Measurements from ENCODE around the gene CD7.

Gene CD7

DNA sequence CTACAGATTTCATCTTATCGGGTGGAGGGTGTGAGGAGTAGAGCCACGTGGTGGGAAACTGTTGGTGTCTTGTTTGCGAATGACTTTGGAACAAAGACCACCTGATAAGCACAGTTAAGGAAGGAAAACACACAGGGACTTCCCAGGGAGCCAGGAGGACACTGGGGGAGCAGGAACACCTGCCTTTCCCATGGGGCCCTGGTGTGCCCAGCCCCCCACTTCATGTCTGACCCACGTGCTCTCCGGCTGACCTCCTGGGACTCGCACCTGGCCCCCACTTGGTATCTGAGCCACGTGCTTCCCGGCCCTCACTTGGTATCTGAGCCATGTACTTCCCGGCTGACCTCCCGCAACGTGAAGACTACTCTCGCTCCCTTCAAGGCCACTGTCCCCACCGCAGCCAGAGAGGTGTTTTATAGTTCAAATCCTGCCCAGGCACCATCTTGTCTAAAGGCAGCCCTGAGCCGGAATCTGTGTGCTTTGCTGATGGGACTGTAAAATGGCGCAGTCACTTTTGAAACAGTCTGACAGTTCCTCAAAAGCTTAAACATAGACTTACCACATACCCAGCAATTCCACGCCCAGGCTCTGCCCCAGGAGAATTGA lies 38.5 kb downstream of the CD7 start:
- H3K4me1 ChIP-seq (ENCODE audit: insufficient read depth, low read length): peaks cover 12% of the 10 kb centered on the region
- H3K9ac ChIP-seq (ENCODE audit: low read depth, low read length): no peak overlapping the region
- no peaks in the 10 kb centered on the region for H3K9me3 ChIP-seq (ENCODE audit: control insufficient read depth, insufficient read depth, low read length)
- no peaks in the 10 kb centered on the region for H3K36me3 ChIP-seq (ENCODE audit: insufficient read depth, low read length)

DNA sequence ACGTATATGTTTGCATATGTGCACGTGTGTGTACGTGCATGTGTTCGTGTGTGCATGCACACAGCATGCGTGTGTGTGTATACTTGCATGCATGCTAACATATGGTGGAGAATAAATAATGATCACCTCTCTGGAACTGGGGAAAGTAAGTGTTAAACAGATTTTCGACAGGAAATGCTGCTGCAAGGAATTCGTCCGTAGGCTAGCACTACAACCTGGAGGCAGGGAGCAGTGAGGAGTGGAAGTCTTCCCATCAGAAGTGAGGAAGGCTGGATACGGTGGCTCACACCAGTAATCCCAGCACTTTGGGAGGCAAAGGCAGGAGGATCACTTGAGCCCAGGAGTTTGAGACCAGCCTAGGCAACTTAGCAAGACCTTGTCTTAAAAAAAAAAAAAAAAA lies 39.1 kb downstream of the CD7 start:
- peaks cover 14% of the 10 kb centered on the region for H3K4me1 ChIP-seq (ENCODE audit: insufficient read depth, low read length)
- no peaks in the 10 kb centered on the region for H3K9me3 ChIP-seq (ENCODE audit: control insufficient read depth, insufficient read depth, low read length)
- H3K9ac ChIP-seq (ENCODE audit: low read depth, low read length): no peak overlapping the region
- H3K36me3 ChIP-seq (ENCODE audit: insufficient read depth, low read length): no peaks in the 10 kb centered on the region

DNA sequence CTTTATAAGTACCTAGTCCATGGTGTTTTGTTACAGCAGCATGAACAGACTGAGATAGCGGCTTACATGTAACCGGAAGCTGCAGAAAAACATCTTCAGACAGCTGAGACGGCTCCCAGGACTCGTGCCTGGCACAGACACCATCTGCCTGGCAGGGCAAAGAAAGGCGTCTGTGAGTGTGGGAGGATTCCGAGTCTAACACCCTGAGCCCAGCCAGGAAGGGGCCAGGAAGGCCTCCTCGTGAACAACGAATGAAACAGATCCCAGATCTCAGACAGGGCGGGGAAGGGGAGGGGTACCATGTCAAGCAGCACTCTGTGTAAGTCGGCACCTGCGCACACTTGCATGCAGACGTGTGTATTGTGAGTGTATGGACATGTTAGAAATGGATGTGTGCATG lies 39.6 kb downstream of the CD7 start:
- no peaks in the 10 kb centered on the region for H3K36me3 ChIP-seq (ENCODE audit: insufficient read depth, low read length)
- peaks cover 14% of the 10 kb centered on the region for H3K4me1 ChIP-seq (ENCODE audit: insufficient read depth, low read length)
- H3K9ac ChIP-seq (ENCODE audit: low read depth, low read length): no peak overlapping the region
- H3K9me3 ChIP-seq (ENCODE audit: control insufficient read depth, insufficient read depth, low read length): no peaks in the 10 kb centered on the region

DNA sequence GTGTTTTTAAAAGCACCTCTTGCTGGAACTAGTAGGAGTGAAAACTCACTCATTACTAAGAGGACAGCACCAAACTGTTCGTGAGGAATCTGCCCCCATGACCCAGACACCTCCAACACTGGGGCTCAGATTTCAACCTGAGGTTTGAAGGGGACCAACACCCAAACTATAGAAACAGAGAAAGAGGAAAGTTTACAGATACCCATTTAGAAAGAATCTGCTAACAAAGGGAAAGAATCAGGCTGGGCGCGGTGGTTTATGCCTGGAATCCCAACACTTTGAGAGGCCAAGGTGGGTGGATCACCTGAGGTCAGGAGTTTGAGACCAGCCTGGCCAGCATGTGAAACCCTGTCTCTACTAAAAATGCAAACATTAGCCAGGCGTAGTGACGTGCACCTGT lies 40.5 kb downstream of the CD7 start:
- H3K4me1 ChIP-seq (ENCODE audit: insufficient read depth, low read length): peaks cover 17% of the 10 kb centered on the region
- no peaks in the 10 kb centered on the region for H3K9me3 ChIP-seq (ENCODE audit: control insufficient read depth, insufficient read depth, low read length)
- H3K36me3 ChIP-seq (ENCODE audit: insufficient read depth, low read length): no peaks in the 10 kb centered on the region
- no peak overlapping the region for H3K9ac ChIP-seq (ENCODE audit: low read depth, low read length)

DNA sequence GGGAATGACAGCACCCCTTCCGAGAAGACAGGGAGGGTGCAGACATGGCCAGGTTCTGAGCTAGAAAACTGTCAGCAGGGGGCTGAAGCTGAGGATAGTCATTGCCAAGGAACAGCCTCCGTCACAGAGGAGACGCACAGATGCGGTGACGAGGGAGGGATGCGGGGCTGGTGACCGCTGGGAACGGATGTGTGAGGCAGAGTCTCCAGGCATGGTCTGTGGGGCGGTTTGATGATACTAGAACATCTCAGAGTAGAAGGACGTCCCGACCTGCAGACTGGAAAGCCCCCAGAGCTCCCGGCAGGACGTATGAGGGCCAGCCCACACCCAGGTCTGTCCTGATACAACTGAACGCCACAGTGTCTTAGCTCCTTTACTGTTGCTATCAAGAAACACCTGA lies 42.1 kb downstream of the CD7 start:
- peaks cover 7% of the 10 kb centered on the region; the same call in 1 of the 2 replicates for H3K36me3 ChIP-seq (ENCODE audit: insufficient read depth, low read length)
- no peak overlapping the region for H3K9ac ChIP-seq (ENCODE audit: low read depth, low read length)
- H3K4me1 ChIP-seq (ENCODE audit: insufficient read depth, low read length): peaks cover 21% of the 10 kb centered on the region
- no peaks in the 10 kb centered on the region for H3K9me3 ChIP-seq (ENCODE audit: control insufficient read depth, insufficient read depth, low read length)

DNA sequence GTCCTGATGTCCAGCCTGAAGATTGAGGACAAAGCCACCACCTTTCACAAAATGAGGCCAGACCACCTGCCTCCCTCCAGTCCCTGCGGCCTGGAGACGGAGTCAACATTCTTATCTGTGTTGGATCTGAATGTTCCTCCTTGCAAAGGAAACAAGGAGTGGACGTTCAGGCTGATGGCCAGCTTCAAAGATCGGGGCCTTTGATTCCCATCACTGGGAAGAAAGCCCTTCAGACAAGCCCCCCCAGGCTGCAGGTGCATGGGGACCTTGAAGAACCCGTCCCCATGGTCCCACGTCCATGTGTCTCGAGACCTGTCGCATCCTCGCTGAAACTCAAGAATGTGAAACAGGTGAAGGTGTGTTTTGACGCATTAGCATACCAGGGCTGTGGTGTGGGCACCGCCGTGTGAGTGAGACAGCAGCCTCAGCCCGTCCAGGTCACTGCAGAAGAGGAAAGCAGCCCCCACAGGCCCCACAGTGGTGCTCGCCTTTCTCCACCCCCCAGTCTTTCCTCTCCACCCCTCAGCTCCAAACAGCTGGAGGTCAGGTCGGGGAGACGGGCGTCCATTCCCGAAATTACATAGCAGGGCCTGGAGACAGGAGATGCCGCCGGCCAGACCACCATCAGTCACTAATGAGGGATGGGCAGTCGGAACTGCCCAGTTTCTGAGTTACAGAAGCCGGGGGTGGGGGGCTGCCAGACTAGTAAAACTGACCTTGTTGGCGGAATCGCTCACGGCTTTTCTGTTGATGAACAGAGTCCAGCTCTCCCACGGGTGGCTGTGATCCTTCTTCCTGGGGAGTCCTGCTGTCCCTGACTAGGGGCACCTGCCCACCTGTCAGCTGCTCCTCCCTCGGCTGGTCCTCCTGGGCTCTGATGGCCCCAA lies 43.0 kb downstream of the CD7 start:
- Histone ChIP-seq H3K36me3 (ENCODE audit: insufficient read depth, low read length) (peaks cover 7% of the 10 kb centered on the region; the same call in 1 of the 2 replicates), H3K9me3 (ENCODE audit: control insufficient read depth, insufficient read depth, low read length) (no peaks in the 10 kb centered on the region), H3K9ac (ENCODE audit: low read depth, low read length) (peak overlapping the region; percentile 70), H3K4me1 (ENCODE audit: insufficient read depth, low read length) (peaks cover 21% of the 10 kb centered on the region)

DNA sequence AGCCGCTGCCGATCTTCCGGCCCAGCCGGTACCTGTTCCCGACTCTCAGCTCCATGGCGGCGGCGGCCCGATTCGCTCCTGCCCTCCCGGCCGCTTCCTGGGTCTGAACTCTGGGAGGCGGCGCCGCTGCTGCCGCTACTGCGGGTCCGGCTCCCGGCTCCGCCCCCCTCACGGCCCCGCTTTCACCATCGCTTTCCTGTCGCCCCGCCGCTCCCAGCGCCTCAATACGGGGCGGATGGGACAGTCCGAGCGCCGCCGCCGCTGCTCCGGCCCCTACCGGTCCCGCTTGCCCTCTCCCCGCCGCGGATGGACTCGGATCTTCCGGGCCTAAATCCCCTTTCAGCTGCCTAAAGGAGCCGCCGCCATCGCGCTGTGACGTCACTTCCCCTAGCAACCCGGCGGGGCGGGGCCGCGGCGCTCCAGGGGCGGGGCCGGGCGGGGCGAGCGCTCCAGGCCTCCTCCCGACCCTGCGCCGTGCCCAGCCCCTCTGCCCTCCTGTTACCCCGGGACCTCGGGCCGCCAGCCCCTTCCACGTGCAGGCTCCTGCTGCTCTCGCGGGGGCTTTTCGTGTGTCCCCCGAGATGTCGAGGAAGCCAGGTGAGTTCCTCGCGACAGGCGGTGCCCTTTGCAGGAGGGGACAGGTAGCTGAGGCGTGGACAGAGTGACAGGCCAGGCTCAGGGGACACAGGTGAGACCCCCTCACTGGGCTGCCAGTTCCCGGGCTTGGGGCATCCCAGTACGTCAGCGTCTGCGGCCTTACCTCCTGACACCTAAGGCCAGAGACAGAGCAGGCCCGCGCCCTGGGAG lies 43.9 kb downstream of the CD7 start, which contains the start of gene CSNK1D:
Gene CSNK1D, minus strand, starts transcription at position 374 of the 807 bp plus-strand sequence. Its CDS starts 319 bp downstream, at position 55.
- H3K9ac ChIP-seq (ENCODE audit: low read depth, low read length): peak within 1 kb of the TSS; percentile 88
- H3K4me1 ChIP-seq (ENCODE audit: insufficient read depth, low read length): peaks cover 26% of the 10 kb centered on the region
- no peaks in the 10 kb centered on the region for H3K9me3 ChIP-seq (ENCODE audit: control insufficient read depth, insufficient read depth, low read length)
- peaks cover 8% of the 10 kb centered on the region; the same call in 1 of the 2 replicates for H3K36me3 ChIP-seq (ENCODE audit: insufficient read depth, low read length)

DNA sequence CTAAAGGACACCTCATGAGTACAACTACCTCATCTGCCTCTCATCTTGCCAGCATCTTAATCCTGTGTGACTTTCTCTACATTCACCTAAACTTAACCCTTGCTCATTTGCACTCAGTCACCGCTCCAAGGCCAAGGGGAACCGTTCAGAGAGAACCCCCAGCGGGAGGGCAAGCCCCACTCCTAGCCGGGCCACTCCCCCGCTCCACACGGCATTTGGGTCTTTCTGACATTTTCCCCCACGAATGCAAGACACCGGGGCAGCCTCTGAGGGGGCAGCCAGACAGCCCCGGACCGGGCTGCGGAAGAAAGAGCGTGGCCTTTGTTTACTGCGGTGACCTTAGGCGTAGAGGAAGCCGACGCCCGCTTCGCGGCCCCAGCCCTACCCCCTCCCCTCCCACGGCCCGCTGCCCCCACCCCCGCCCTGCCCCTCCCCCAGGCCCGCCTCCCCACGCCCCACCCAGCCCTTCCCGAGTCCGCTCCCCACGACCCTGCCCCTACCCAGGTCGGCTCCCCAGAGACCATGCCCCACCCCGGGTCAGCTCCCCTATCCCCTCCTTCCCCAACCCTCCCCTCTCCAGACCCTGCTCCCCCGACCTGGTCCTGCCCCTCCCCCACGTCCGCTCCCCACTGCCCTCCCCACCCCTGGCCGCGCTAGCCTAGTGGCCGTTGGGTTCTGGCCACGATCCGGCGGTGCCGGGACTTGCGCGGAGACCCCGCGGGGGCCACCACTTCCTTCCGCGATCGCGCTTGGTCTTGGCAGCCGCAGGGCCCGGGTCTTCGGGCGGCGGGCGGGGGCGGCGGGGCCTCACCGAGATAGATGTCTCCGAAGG lies 44.7 kb downstream of the CD7 start:
- H3K36me3 ChIP-seq (ENCODE audit: insufficient read depth, low read length): peaks cover 10% of the 10 kb centered on the region; the same call in 1 of the 2 replicates
- peaks cover 28% of the 10 kb centered on the region; the same call in 1 of the 2 replicates for H3K4me1 ChIP-seq (ENCODE audit: insufficient read depth, low read length)
- no peaks in the 10 kb centered on the region for H3K9me3 ChIP-seq (ENCODE audit: control insufficient read depth, insufficient read depth, low read length)
- H3K9ac ChIP-seq (ENCODE audit: low read depth, low read length): peak overlapping the region; percentile 88

DNA sequence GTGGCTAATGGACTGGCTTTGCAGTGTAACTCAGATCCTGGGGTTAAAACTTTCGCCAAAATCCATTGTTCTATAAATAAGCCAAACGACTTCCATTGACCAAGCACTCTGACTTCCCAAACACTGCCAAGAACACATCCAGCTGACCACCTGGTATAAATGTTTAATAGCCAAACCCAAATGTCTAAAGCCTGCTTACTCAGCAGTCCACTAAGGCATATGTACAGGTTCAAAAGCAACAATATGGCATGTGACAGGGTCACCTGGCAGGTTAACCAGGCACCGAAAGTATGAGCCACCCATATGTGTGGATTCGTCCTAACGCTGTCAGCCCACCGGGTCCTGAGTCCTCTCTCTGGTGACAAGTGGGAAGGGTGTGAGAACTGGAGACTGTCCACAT lies 46.0 kb downstream of the CD7 start:
- Histone ChIP-seq H3K4me1 (ENCODE audit: insufficient read depth, low read length) (peaks cover 25% of the 10 kb centered on the region; the same call in 1 of the 2 replicates), H3K9ac (ENCODE audit: low read depth, low read length) (no peak overlapping the region)

DNA sequence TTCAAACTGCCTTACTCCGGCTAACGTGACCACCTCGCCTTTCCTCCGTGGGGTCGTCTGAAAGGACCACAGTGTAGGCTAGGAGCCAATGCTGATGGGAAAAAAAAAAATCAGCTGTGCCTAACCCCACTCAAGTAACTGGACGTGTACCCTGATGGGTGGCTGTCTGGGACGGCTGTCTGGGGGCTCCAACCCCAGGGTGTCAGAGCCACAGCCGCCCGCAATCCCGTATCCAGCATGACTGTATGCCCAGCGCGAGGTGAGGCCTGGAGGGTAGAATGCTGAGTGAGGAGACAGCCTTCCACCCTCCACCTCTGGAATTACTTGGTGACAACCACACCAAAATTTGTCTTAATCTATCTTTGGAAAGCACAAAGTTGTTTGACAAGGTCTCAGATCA lies 46.8 kb downstream of the CD7 start:
- H3K9ac ChIP-seq (ENCODE audit: low read depth, low read length): no peak overlapping the region
- no peaks in the 10 kb centered on the region for H3K9me3 ChIP-seq (ENCODE audit: control insufficient read depth, insufficient read depth, low read length)
- peaks cover 18% of the 10 kb centered on the region for H3K36me3 ChIP-seq (ENCODE audit: insufficient read depth, low read length)
- peaks cover 25% of the 10 kb centered on the region; the same call in 1 of the 2 replicates for H3K4me1 ChIP-seq (ENCODE audit: insufficient read depth, low read length)

More for the DNA sequence above, 46.0 kb downstream of the CD7 start:
- Histone ChIP-seq H3K36me3 (ENCODE audit: insufficient read depth, low read length) (peaks cover 13% of the 10 kb centered on the region; the same call in 1 of the 2 replicates), H3K9me3 (ENCODE audit: control insufficient read depth, insufficient read depth, low read length) (no peaks in the 10 kb centered on the region)

DNA sequence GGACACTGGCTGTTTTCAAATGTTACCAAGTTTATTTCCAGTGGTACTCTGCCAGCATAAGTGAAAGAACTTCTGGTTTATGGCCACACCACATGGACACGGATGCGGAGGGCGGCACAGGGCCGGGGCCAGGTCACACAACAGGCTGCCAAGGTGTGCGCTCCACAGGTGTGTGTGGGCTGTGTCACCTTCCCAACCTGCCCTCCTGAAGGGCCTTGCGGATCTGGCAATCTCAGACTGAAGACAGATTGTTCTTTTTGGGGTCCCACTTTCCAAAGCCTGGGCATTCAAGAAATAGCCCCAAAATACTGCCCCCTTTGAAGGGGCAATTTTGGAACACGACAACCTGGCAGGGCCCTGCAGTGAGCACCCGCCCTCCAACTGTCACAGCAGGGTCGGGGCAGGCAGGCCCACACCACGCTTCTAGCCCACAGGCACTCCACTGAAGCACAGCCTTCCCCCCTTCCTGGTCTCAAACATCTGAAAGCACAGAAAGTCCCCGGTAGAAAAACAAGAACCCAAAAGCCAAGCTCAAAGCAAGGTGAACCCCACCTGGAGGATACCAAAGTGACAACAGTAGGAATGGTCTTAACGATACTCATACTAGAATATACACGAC lies 47.4 kb downstream of the CD7 start:
- H3K9me3 ChIP-seq (ENCODE audit: control insufficient read depth, insufficient read depth, low read length): no peaks in the 10 kb centered on the region
- H3K9ac ChIP-seq (ENCODE audit: low read depth, low read length): no peak overlapping the region
- H3K4me1 ChIP-seq (ENCODE audit: insufficient read depth, low read length): peaks cover 25% of the 10 kb centered on the region; the same call in 1 of the 2 replicates
- peaks cover 22% of the 10 kb centered on the region for H3K36me3 ChIP-seq (ENCODE audit: insufficient read depth, low read length)

DNA sequence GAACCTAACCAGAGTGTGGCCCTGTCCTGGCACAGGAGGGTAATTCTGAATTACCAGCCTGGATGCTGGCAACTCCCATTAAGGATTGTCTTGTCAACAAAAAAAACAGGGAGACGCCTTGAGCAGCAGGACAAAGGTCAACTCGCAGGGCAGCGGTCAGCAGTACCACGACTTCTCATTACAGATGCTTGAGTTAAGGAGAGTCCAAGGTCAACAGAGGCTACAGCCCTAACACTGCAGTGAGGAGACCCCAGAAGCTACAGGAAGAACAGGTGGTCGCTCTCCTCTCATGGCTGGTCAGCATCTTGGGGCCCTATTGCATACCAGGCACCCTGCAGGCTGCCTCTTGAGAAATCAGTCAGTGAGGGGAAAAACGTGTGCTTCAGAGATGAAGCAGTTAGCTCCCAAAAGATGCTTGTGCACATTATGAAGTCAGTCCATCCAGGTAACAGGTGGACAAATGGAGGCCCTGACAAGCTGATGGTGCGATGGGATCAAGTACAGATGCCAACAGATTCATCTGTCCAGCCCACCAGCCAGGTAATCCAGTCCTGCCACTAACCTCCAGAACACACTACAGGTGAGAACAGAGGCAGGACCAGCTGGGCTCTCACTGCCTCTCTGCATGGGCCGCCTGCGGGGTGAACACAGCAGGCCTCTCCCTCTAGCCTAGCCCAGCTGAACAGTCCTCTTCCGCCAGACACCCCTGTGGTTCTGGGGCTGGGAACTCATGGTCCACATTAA lies 48.1 kb downstream of the CD7 start:
- Histone ChIP-seq H3K4me1 (ENCODE audit: insufficient read depth, low read length) (peaks cover 25% of the 10 kb centered on the region; the same call in 1 of the 2 replicates), H3K9me3 (ENCODE audit: control insufficient read depth, insufficient read depth, low read length) (no peaks in the 10 kb centered on the region), H3K9ac (ENCODE audit: low read depth, low read length) (no peak overlapping the region), H3K36me3 (ENCODE audit: insufficient read depth, low read length) (peaks cover 24% of the 10 kb centered on the region)
